ENCODE measurements around the gene ZNF429. TPM values are rescaled to one million over a fixed set of nuclear protein-coding genes. Genes with fewer than 3 reads are reported as not detected.

ZNF429 gene
- total and polyA plus RNA-seq, 2 donors (not counting 3 experiments of a cell fraction or from before 2014, with no cell fraction given): 2.1 to 2.6 TPM

- Histone ChIP-seq H3K79me2 (ENCODE audit: control insufficient read depth, insufficient read depth, low read length) (no peaks in the 10 kb centered on the region), H3K4me1 (ENCODE audit: control insufficient read depth, extremely low read depth, insufficient read depth, low read length) (no peaks in the 10 kb centered on the region), H3K9ac (replicated peaks; ENCODE audit: extremely low read depth, insufficient read depth, low read length) (no peak overlapping the region), H4K20me1 (replicated peaks; ENCODE audit: control insufficient read depth, extremely low read depth, insufficient read depth, low read length) (no peaks in the 10 kb centered on the region), H3K9me1 (replicated peaks; ENCODE audit: control insufficient read depth, extremely low read depth, insufficient read depth, low read length) (no peaks in the 10 kb centered on the region), H3K4me2 (ENCODE audit: insufficient read depth, low read length) (no peak overlapping the region), H3K27ac (ENCODE audit: insufficient read depth, low read depth, low read length) (no peak overlapping the region), H3K27me3 (ENCODE audit: control insufficient read depth in 2 of 2, insufficient read depth in 2 of 2, low read length in 2 of 2) (no peaks in the 10 kb centered on the region), H3K9me3 (replicated peaks; ENCODE audit: control insufficient read depth, insufficient read depth, low read length) (peaks cover 10% of the 10 kb centered on the region), H3K4me3 (replicated peaks in 1 of 3; ENCODE audit: insufficient read depth in 1 of 3, low read depth in 1 of 3, low read length in 3 of 3) (no peak overlapping the region), H3K36me3 (ENCODE audit: control insufficient read depth in 2 of 2, extremely low read depth in 1 of 2, insufficient read depth in 2 of 2, low read length in 2 of 2) (no peaks in the 10 kb centered on the region), H2AFZ (ENCODE audit: low read depth, low read length) (no peak overlapping the region)
- intact Hi-C loops (cut with micrococcal nuclease): no loop called here
- TF ChIP-seq EZH2 (IDR thresholded peaks at IDR 0.05; ENCODE audit: borderline replicate concordance, low read depth, low read length, severe bottlenecking): no peak
- no peak for TF ChIP-seq JUN (IDR thresholded peaks at IDR 0.05; ENCODE audit: borderline replicate concordance, insufficient read depth, insufficient read length, low read depth)
- no peak for TF ChIP-seq MAX (IDR thresholded peaks at IDR 0.05; ENCODE audit: insufficient read depth, insufficient read length)
- no peak for TF ChIP-seq GATA2 (IDR thresholded peaks at IDR 0.05; ENCODE audit: insufficient read depth, insufficient read length, low read depth, low read length)
- no peak for TF ChIP-seq MYC (IDR thresholded peaks at IDR 0.05; ENCODE audit: low read depth, low read length)
- TF ChIP-seq POLR2A (IDR thresholded peaks at IDR 0.05; ENCODE audit: low read depth, low read length): no peak
- no peak for TF ChIP-seq POLR2AphosphoS5 (IDR thresholded peaks at IDR 0.05; ENCODE audit: insufficient read depth, low read depth, low read length)
- no peak for TF ChIP-seq FOS (IDR thresholded peaks at IDR 0.05; ENCODE audit: borderline replicate concordance, insufficient read depth, low read length)
- TF ChIP-seq CTCF (IDR thresholded peaks at IDR 0.05; ENCODE audit: extremely low read depth in 1 of 2, insufficient read depth in 1 of 2, low read depth in 1 of 2, low read length in 2 of 2): no peak
- DNase-seq (ENCODE audit: low read depth, low spot score) (no peak), FAIRE-seq (no peak)
- ChIA-PET POLR2A (no interaction called here), CTCF (no interaction called here)
- no TSS peak for BruUV-seq (replicated peaks)
- dilution Hi-C loops (cut with MboI; ENCODE audit: extremely low pct_ligation_motif_present, low sequenced_read_pairs): no loop called here
Measured at GRCh38 chr19:21485926-21486325, 19.5 kb upstream of the ZNF429 start.

Measured in endothelial cell of umbilical vein (primary cell).